ENCODE measurements around the gene STH. TPM values are rescaled to one million over a fixed set of nuclear protein-coding genes. Genes with fewer than 3 reads are reported as not detected.
A peak's percentile ranks its signal among the peaks of the same experiment; 100 is the strongest.

The STH gene
- total and polyA plus RNA-seq, 8 donors, result 0.38 TPM; not detected in 7

- Histone ChIP-seq H3K27me3 (no peaks in the 10 kb centered on the region), H3K4me1 (peaks cover 0 to 22% of the 10 kb centered on the region in 2 donors), H3K36me3 (peaks cover 0 to 71% of the 10 kb centered on the region in 2 donors), H3K9me3 (no peaks in the 10 kb centered on the region), H3K27ac (peak overlapping the region in 1 of 2 donors; percentile 67), H3K4me3 (no peak overlapping the region)
- ATAC-seq, result peak; percentile 34
- intact Hi-C loops (cut with DNase I), result no loop called here
- no peak for DNase-seq
- no peak for TF ChIP-seq CTCF (IDR thresholded peaks at IDR 0.05)
Measured at GRCh38 chr17:46026166-46027047, 27.4 kb downstream of the STH start.

DNA sequence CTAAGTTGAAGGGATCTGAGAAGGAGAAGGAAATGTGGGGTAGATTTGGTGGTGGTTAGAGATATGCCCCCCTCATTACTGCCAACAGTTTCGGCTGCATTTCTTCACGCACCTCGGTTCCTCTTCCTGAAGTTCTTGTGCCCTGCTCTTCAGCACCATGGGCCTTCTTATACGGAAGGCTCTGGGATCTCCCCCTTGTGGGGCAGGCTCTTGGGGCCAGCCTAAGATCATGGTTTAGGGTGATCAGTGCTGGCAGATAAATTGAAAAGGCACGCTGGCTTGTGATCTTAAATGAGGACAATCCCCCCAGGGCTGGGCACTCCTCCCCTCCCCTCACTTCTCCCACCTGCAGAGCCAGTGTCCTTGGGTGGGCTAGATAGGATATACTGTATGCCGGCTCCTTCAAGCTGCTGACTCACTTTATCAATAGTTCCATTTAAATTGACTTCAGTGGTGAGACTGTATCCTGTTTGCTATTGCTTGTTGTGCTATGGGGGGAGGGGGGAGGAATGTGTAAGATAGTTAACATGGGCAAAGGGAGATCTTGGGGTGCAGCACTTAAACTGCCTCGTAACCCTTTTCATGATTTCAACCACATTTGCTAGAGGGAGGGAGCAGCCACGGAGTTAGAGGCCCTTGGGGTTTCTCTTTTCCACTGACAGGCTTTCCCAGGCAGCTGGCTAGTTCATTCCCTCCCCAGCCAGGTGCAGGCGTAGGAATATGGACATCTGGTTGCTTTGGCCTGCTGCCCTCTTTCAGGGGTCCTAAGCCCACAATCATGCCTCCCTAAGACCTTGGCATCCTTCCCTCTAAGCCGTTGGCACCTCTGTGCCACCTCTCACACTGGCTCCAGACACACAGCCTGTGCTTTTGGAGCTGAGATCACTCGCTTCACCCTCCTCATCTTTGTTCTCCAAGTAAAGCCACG is 28.3 kb downstream of the STH start:
- H3K4me1 ChIP-seq, result peaks cover 0 to 22% of the 10 kb centered on the region in 2 donors
- no peaks in the 10 kb centered on the region for H3K9me3 ChIP-seq
- H3K4me3 ChIP-seq, result no peak overlapping the region
- H3K36me3 ChIP-seq, result peaks cover 0 to 80% of the 10 kb centered on the region in 2 donors
- DNase-seq, result no peak
- intact Hi-C loops (cut with DNase I), result no loop called here
- TF ChIP-seq CTCF (IDR thresholded peaks at IDR 0.05), result no peak
- no peak for ATAC-seq
- H3K27me3 ChIP-seq, result no peaks in the 10 kb centered on the region
- H3K27ac ChIP-seq, result peak overlapping the region in 1 of 2 donors; percentile 67

GRCh38 chr17:46027976-46028325 is 28.9 kb downstream of the STH start:
- TF ChIP-seq CTCF (IDR thresholded peaks at IDR 0.05), result no peak
- no peaks in the 10 kb centered on the region for H3K27me3 ChIP-seq
- no peak overlapping the region for H3K27ac ChIP-seq
- no peaks in the 10 kb centered on the region for H3K9me3 ChIP-seq
- ATAC-seq, result no peak
- H3K4me3 ChIP-seq, result no peak overlapping the region
- intact Hi-C loops (cut with DNase I), result no loop called here
- DNase-seq, result no peak
- H3K36me3 ChIP-seq, result peaks cover 0 to 80% of the 10 kb centered on the region in 2 donors
- peaks cover 0 to 22% of the 10 kb centered on the region in 2 donors for H3K4me1 ChIP-seq

DNA sequence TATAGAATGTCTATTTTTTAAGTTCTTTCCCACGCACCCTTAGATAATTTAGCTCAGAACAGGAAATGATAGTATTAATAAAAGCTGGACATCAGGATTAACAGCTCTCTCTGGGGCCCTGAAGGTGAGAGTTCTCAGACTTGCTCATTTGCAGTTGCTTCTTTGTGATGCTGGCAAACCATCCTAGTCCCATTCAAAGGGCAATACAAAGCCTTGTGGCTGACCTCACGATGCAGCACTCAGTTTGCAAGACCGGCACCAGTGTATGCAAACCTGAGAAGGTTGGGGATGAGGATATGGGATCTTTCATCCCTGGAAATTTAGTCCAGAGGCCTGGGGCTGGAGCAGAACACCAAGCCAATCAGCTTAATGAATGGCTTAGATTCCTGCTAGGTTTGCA is 29.3 kb downstream of the STH start:
- no peak overlapping the region for H3K4me3 ChIP-seq
- intact Hi-C loops (cut with DNase I), result no loop called here
- H3K4me1 ChIP-seq, result peaks cover 0 to 22% of the 10 kb centered on the region in 2 donors
- ATAC-seq, result no peak
- no peak overlapping the region for H3K27ac ChIP-seq
- no peak for TF ChIP-seq CTCF (IDR thresholded peaks at IDR 0.05)
- H3K36me3 ChIP-seq, result peaks cover 0 to 83% of the 10 kb centered on the region in 2 donors
- H3K27me3 ChIP-seq, result no peaks in the 10 kb centered on the region
- DNase-seq, result no peak
- H3K9me3 ChIP-seq, result no peaks in the 10 kb centered on the region
